DMS 273 (cell line): ENCODE measurements around the gene CTU2.
"Not testable (repeated sequence)": the region's sequence is repeated elsewhere in the genome, so short reads cannot be mapped to it uniquely, and the experiment has no call there.

Experiments used
- DNase-seq: peaks from one replicate; lab custom pipeline; 2025; ENCODE audit not compliant: unreplicated experiment; lab: John Stamatoyannopoulos, UW

The CTU2 gene

DNA sequence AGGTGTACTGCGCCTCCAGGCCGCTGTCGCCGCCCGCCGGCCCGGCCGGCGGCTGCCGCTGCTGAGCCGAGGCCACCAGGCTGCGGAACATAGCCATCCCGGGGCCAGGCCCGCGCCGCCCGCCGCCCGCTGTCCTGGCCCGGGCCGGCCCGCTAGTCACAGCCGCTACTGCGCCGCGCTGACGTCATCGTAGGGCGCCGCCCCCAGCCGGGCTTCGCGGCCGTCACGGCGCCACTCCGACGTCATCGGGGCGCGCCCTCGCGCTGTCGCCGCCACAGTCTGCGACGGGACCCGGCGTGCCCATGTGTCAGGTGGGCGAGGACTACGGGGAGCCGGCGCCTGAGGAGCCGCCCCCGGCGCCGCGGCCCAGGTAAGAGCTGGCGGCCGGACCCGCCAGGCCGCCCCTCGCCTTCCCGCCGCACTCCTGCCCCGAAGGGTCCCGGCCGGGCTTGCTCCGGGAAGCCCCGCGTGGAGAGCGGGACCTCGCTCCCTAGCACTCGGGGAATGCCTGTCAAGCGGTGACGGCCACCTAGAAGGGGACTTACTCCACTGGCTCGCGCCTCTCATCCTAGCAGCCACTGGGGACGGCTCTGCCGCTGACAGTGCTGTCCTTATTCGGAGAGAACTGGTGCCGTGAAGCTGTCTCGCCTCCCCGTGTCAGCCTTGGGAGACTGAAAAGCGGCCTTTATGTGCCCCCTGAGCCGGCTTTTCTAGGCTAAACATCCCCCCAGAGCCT, at the start of gene CTU2, which contains the start of gene RNF166:
Gene CTU2, plus strand, starts transcription at position 275 of the 736 bp plus-strand sequence. Its CDS starts 28 bp downstream, at position 303.
Gene RNF166, minus strand, starts transcription at position 180 of the 736 bp plus-strand sequence. Its CDS starts 83 bp downstream, at position 97.
- DNase-seq: peak; percentile 96

DNA sequence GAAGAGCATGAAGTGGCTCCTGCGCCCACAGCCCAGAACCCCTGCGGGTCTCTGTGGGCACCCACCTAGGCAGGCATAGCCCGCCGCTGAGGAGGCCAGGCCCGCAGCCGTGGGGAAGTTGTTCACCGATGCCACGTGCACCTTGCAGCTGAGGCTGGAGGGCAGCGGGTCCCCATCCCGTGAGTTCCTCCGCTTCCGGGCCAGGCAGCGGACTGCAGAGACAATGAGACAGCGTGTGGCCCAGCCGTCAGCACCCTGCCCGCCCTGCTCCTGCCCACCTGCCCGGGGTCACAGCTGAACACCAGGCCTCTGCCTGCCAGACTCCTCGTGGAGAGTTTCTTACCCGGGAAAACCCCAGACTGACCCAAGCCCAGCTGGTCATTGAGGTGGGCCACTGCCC, 48.9 kb upstream of the CTU2 start:
- DNase-seq: no peak

DNA sequence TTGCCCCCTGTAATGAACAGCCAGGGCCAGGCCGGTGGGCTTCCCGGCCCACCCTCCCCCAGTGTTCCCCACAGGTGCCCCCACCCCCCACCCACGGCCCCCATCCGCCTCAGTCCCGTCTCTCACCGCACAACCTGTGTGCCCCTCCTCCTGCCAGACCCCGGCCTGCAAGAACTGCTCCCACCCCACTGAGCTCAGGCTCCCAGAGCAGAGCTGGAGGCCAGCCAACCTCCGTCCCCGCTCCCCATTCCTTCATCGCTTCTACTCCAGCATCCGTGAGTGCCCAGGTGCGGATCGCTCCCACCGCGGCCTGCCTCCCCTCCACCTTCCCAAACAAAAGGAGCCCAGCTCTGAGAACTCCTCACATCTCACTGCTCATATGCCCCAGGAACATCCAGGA, 47.6 kb upstream of the CTU2 start:
- DNase-seq: no peak

DNA sequence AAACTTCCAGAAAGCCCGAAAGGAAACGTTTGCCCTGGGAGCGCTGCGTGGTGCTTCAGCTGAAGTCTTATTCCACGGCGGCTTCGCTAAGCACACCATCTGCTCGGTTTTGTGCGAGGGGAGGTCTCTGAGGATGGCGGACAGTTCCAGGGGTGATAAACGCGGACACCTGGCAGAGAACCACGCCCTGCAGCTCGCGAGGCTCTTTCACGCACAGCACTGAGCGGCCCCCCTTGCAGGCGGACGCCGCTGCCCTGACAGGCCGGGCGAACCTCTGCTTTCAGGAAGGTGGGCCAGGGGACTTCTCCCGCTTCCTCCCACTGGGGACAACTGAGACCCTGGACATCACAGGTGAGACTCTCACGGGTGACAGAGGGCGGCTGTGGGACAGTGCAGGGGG, 47.1 kb upstream of the CTU2 start:
- no peak for DNase-seq

DNA sequence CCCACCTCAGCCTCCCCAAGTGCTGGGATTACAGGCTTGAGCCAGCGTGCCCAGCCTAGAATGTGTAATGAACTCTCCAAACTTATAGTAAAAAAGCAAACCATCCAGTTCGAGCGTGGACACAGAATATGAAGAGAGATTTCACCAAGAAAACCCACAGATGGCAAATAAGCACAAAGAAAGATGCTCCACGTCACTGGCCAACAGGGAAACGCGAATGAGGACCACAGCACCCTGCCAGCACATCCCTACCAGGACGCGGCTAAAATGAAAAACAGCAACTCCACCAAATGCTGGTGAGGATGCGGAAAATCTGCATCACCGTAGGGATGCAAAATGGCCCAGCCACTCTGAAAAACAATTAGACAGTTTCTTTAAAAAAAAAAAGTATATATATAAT, 44.8 kb upstream of the CTU2 start:
- no peak for DNase-seq

DNA sequence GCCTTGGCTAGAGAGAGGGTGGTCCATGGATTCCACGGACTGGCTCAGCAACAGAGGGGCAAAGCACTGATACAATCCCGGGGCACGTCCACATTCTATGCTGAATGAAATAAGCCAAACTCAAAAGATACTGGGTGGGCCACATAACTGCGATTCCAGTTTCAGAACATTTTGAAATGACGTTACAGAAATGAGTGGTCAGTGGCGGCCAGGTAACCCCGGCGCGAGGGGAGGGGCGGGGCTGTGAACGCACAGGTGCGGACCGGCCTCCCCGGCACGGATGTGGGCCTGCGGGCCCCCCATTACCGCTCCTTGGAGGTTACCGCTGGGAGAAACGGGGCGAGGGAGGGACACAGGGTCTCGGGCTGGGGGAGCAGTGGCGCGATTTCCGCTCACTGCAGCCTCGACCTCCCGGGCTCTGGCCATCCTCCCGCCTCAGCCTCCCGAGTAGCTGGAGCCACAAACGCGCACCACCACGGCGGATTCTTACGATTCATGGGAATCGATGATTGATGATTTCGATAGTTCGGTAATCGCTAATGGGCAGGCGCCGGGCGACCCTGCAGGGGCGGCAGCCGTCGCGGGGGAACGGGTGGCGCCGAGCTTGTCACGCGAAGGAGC, 44.0 kb upstream of the CTU2 start:
- DNase-seq: no peak

DNA sequence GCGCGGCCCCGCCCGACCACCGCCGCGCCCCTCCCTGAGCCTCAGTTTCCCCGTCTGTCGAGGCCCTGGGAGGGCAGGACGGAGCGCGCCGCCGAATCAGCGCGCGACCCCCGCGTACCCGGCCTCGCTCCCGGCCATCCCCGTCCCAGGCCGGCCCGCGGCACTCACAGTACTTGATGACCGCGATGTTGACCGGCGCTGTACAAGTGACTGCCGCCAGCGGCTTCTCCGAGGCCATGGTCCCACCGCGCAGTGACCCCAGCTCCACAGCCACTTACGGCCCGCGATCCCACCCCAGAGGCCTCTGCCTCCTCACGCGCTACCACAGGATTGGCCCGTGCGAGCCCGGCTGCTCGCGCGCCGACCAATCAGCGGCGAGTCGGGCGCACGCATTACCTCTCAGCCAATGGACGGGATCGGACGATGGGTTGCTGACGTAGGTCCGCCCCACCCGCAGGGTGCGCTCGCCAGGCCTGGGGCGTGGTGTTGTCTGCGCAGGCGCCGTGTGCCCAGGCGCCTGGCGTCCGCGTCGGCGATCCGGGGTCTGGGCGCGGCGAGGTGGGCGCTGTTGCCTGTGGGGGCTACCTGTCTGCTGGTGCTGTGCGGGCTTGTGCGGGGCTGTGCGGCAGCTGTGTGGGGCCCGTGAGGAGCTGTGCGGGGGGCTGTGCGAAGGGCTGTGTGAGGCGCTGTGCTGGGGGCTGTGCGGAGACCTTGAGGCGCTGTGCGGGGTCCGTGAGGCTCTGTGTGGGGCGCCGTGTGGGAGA, 43.3 kb upstream of the CTU2 start, which contains the start of gene MVD:
Gene MVD, minus strand, starts transcription at position 249 of the 764 bp plus-strand sequence. Its CDS starts 11 bp downstream, at position 238.
- DNase-seq: peak; percentile 99

DNA sequence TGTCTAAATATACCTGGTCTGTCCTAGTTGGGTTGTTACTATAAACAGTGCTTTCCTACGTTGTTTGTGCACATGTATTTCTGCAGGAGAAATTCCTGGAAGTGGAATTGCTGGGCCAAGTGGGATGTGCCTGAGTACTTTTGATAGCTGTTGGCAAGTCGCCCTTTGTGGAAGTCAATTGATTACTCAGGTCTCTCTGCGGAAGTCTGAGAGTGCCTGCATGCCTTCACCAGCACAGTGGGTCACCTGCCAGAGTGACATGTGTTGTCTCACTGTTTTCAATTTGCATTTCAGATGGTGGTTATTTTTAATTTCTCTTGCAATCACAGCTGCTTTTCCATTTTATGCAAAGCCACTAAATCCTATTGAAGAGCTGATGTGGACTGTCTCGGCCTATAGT, 41.2 kb upstream of the CTU2 start:
- DNase-seq: no peak

DNA sequence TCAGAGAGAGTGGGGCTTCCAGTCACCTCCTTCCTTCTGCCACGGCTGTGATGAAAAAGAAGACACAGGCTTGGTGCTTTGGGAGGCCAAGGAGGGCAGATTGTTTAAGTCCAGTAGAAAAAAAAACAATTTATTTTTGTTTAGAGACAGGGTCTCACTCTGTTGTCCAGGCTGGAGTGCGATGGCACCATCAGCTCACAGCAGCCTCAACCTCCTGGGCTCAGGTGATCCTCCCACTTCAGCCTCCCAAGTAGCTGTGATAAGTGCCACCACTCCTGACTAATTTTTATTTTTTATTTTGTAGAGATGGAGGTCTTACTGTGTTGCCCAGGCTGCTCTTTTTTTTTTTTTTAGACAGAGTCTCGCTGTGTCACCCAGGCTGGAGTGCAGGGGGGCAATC, 40.7 kb upstream of the CTU2 start:
- no peak for DNase-seq

DNA sequence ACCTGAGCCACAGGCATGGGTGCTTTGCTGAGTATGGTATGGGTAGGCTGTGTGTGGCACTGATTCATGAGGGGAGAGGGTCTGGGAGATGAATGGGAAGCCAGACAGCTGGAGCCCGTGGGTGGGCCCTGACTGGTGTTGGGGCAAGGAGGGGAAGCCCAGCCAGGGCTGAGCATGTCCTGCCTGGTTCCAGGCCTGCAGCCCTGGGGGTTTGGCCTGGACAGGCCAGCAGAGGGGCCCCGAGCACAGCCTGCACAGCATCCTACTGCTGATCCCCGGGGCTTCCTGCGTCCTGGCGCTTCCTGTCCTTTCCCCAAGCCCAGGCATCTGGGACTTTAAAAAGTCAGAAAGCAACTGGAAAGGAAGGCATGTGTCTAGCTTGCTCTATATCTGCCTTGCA, 38.8 kb upstream of the CTU2 start:
- DNase-seq: no peak

DNA sequence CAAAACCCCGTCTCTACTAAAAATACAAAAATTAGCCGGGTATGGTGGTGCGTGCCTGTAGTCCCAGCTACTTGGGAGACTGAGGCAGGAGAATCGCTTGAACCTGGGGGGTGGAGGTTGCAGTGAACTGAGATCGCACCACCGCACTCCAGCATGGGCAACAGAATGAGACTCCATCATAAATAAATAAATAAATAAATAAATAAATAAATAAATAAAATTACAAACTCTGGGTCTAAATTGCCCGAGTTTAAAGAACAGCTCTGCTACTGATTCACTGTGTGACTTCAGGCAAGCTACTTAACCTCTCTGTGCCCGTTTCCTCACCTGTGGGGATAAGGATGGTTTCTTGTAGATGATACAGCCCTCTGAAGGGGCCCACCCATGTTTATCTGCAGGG, 36.8 kb upstream of the CTU2 start:
- not testable (repeated sequence) for DNase-seq

DNA sequence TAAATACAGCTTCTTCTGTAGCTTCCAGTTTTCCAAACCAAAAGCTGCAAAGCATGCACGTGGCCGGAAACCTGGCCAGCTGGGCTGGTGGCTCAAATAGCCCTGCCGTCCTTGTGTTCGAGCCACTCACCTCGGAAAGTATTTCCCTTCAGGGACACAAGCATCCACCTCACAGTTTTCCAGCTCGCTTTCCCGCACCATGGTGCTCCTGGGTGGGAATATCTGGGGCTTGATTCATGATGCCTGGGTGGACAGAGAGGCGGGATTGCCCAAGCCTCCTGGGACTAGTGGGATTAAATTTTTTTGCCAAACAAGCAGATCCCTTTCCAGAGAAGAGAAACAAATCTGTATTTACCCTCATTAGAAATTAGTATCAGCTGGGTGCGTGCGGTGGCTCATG, 36.3 kb upstream of the CTU2 start:
- DNase-seq: no peak

DNA sequence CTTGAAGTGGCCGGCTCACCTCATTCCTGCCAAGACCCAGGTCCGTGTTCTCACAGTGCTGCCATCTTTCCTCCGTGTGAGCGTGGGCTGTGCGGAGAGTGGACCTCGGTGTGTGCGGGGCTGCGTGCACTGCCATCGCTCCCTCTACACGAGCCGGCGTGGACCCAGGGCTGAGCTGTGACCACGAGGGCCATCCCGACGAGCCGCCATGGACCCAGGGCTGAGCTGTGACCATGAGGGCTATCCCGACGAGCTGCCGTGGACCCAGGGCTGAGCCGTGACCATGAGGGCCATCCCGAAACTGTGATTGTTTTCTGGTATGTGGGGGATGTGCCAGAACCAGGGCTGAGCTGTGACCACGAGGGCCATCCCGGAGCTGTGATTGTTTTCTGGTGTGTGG, 34.5 kb upstream of the CTU2 start:
- no peak for DNase-seq

DNA sequence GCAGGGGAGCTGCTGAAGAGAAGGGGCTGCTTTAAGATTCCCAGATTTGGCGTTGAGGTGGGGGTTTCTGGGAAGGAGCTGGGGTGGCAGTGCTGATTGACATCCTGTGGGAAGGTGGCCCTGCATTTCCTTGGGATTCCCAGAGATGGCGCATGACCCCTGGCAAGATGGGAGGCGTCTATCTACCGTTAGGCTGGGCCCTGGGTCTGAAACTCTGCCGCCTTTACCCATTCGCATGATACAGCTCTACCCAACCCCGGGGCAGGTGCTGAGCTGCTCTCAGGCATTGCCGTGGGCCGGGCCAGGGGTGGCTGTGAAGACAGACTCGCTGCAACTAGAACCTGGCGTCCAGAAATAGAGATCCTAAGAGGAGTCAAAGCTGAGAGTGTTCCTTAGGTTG, 33.5 kb upstream of the CTU2 start:
- DNase-seq: peak; percentile 61

DNA sequence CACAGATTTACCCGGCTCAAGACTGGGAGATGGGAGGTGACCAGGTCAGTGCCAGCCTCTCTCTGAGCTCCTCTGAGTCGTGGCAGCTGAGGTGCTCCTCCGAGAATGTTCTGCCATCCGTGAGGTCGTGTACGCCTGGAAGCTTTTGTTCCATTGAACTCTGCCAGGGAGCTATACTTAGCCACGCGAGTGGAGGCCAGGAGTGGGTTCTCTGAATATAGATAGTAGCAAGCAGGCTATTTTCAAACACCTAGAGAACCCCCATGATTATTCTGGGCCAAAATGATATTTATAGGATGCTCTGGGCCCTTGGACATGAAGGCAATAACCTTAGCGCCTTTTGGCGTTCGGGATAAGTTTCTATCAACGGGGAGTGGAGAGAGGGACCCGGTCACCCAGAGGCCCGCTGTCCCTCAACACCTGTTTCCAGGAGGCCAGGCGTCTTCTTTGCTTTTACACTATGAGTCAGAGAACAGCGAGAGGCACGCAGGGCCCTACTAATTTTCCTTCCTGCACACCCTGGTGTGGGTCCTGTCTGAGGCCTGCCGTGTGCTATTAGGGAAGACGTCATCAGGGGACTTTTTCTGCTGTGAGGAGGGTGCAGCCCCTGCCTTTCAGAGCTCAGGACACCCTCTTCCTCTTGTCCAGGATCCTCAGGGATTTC, 32.5 kb upstream of the CTU2 start:
- no peak for DNase-seq

DNA sequence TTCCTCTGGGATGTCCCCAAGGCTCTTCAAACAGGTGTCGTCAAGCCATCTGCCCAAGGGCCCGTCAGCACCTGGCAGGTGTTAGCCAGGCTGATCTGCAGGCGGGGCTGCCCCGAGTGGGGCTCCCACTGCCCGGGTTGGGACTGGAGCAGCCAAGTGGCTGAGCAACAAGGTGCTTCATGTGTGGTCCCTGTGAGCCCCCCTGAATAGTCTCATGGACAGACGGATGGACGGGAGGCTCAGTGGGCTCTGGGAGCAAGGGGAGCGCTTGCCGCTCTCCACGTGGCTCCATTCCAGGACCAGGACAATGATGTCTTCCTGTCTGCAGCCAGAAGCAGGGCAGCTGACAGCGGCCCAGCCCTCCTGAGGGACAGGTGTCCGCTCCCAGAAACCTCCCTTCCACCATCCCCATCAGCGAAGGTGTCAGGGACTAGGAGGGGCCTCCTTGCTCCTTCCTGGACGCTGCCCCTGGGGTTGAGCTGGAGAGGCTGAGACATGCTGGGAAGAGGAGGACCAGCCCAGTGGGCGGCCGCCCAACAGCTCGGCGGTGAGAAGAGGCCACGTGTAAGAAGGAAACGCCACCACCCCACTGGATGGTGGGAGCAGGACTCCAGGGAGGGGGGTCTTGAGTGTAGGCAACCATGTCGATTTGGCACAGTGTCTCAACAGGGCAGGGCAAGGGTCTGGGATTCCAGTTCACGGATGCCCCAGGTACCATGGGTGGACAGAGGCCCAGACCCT, 29.6 kb upstream of the CTU2 start:
- no peak for DNase-seq

DNA sequence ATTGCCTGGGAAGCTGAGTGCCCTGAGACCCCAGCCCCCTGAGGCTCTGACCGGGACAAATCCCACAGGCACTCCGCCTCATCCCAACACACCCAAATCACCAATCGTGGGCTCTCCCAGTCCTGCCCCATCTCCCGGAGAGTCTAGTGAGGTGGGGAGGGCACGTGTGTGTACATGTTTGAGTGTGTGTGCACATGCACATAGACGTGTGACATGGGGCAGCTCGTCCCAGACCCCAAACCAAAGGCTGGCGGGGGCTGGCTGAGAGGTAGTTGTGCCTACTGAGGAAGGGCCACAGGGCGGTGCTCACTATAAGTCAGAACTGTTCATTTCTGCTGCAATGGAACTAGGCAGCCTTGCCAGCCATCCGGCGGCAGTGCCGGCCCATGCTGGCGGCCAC, 28.6 kb upstream of the CTU2 start:
- no peak for DNase-seq

DNA sequence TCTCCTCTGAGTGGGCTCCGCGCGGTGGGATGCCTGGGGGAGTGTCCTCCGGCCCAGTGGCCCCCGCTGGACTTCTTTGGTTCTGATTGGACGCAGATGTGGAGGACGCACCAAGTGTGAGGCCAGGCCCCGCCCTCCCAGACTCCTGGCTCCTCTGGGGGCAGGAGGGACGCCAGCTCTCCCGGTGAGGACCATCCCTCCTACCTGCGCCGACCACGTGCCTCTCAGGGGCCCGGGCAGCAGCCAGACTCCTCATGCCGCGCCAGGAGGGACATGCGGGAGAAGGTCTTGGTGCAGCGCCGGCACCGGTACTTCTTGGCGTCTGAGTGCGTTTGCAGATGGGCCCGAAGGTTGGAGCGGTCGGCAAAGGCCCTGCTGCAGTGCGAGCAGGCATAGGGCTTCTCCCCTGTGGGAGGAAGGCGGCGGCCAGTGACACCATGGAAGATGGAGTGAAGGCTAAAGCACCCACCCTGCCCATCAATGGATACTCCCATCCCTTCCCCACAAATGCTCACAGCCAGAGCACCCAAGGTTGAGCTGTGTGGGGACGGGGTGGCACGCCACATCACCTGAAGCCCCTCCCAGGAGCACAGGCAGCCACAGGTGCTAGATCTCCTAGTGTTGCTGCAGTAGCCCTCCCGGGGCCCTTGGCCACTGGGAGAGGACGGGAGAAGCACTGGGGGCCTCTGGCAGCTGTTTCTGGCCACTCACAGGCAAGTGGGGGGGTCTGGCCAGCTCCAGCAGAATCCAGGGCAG, 27.9 kb upstream of the CTU2 start:
- peak; percentile 37 for DNase-seq

DNA sequence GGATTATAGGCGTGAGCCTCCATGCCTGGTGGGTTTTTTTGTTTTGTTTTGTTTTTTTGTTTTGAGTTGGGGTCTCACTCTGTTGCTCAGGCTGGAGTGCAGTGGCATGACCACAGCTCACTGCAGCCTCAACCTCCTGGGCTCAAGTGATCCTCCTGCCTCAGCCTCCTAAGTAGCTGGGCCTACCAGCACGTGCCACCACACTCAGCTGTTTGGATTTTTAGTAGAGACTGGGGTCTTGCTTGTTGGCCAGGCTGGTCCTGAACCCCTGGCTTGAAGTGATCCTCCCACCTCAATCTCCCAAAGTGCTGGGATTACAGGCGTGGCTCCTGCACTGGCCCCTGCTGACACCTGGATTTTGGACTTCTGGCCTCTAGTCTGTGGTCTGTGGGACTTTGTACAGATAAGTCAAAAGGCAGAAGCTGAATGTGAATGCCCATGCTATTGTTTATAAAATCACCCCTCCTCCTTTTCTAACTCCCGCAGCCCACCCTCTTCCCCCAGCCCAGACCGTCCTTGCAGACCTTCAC, 25.7 kb upstream of the CTU2 start:
- no peak for DNase-seq
